IMR-90 (cell line): ENCODE results near the gene RSRC1. TPM values are rescaled to one million over a fixed set of nuclear protein-coding genes. Genes with fewer than 3 reads are reported as not detected.

ENCODE experiments used
- ATAC-seq: fragments of 200-7000 bp; cut with Tn5 transposase; 2 replicates; pipeline ENCODE4 v1.9.1; 2020; ENCODE audit warnings: low read depth, mild to moderate bottlenecking, moderate library complexity
- BruUV-seq: library from RNA; stranded (reverse); fragments of 400-500 nt; replicated peaks from 2 replicates; lab custom pipeline; 2021; lab: Mats Ljungman, UMichigan
- CTCF ChIA-PET: fragments of 300-600 bp; formaldehyde crosslinking; extraction: SDS; loops from one replicate; lab custom pipeline; 2021; ENCODE audit warnings: antibody characterized with exemption; lab: Yijun Ruan, JAX
- POLR2A ChIA-PET: fragments of 300-600 bp; sonication (Branson Sonifier 250); formaldehyde crosslinking; loops from one replicate; lab custom pipeline; 2022; ENCODE audit warnings: antibody characterized with exemption; ENCODE audit not compliant: unreplicated experiment; lab: Charles Lee
- DNase-seq: peaks from one replicate; pipeline ENCODE4 v3.0.0; 2013
- H2AFZ ChIP-seq: replicated peaks from 2 replicates; pipeline ENCODE3; 2013; ENCODE audit warnings: low read length, mild to moderate bottlenecking; ENCODE audit not compliant: poor library complexity
- H2AK5ac ChIP-seq: 2 replicates; pipeline ENCODE4 v1.6.1; 2013; ENCODE audit warnings: low read depth, low read length, inconsistent platforms
- H2AK9ac ChIP-seq: replicated peaks from 2 replicates; pipeline ENCODE3; 2013; ENCODE audit warnings: mild to moderate bottlenecking, low read depth, low read length, moderate library complexity; ENCODE audit not compliant: poor library complexity
- H2BK120ac ChIP-seq: 2 replicates; pipeline ENCODE4 v1.6.1; 2013; ENCODE audit warnings: low read depth, low read length, inconsistent platforms
- H2BK15ac ChIP-seq: 3 replicates; pipeline ENCODE4 v1.6.1; 2013; ENCODE audit warnings: low read depth, low read length, inconsistent platforms
- H2BK20ac ChIP-seq: 2 replicates; pipeline ENCODE4 v1.6.1; 2013; ENCODE audit warnings: low read depth, mild to moderate bottlenecking, inconsistent platforms, low read length, moderate library complexity
- H2BK5ac ChIP-seq: 2 replicates; pipeline ENCODE4 v1.6.1; 2013; ENCODE audit warnings: mild to moderate bottlenecking, low read depth, low read length, inconsistent platforms; ENCODE audit not compliant: poor library complexity, severe bottlenecking
- H3K14ac ChIP-seq: replicated peaks from 2 replicates; pipeline ENCODE4 v1.6.1; 2013; ENCODE audit warnings: low read depth, low read length, inconsistent platforms
- H3K18ac ChIP-seq: 2 replicates; pipeline ENCODE4 v1.6.1; 2013; ENCODE audit warnings: low read depth, low read length, control low read depth
- H3K23ac ChIP-seq: 2 replicates; pipeline ENCODE4 v1.6.1; 2013; ENCODE audit warnings: low read depth, low read length, inconsistent platforms
- H3K27ac ChIP-seq: 2 replicates; pipeline ENCODE4 v1.5.1; 2013; ENCODE audit warnings: mild to moderate bottlenecking, control low read depth, low read length; ENCODE audit not compliant: insufficient read depth
- H3K27me3 ChIP-seq: 2 replicates; pipeline ENCODE4 v1.6.1; 2013; ENCODE audit warnings: low read length; ENCODE audit not compliant: control insufficient read depth, insufficient read depth
- H3K36me3 ChIP-seq: 2 replicates; pipeline ENCODE4 v1.6.1; 2013; ENCODE audit warnings: low read length, mixed read lengths; ENCODE audit not compliant: control insufficient read depth, insufficient read depth
- H3K4ac ChIP-seq: 2 replicates; pipeline ENCODE4 v1.6.1; 2013; ENCODE audit warnings: low read depth, low read length, inconsistent platforms
- H3K4me1 ChIP-seq: 2 replicates; pipeline ENCODE4 v1.6.1; 2013; ENCODE audit warnings: low read length, mixed read lengths; ENCODE audit not compliant: control insufficient read depth, insufficient read depth
- H3K4me2 ChIP-seq: 2 replicates; pipeline ENCODE4 v1.6.1; 2013; ENCODE audit warnings: low read depth, mild to moderate bottlenecking, control low read depth, low read length, moderate library complexity
- H3K4me3 ChIP-seq: 2 replicates; pipeline ENCODE4 v1.5.1; 2013; ENCODE audit warnings: low read depth, mild to moderate bottlenecking, control low read depth, low read length, moderate library complexity; ENCODE audit not compliant: insufficient read depth
- H3K56ac ChIP-seq: 2 replicates; pipeline ENCODE4 v1.6.1; 2013; ENCODE audit warnings: low read length, inconsistent platforms; ENCODE audit not compliant: insufficient read depth; ENCODE audit errors: extremely low read depth
- H3K79me1 ChIP-seq, 2 experiments: 2 replicates each; pipeline ENCODE4 v1.6.1; 2013; ENCODE audit warnings: low read length in 2 of 2, inconsistent platforms in 1 of 2, low read depth in 1 of 2
- H3K9ac ChIP-seq: 2 replicates; pipeline ENCODE4 v1.6.1; 2013; ENCODE audit warnings: low read depth, low read length, control low read depth
- H3K9me1 ChIP-seq: 2 replicates; pipeline ENCODE4 v1.6.1; 2013; ENCODE audit warnings: low read length, inconsistent platforms; ENCODE audit not compliant: insufficient read depth
- H3K9me3 ChIP-seq: 2 replicates; pipeline ENCODE4 v1.6.1; 2013; ENCODE audit warnings: low read length; ENCODE audit not compliant: control insufficient read depth, insufficient read depth
- H4K20me1 ChIP-seq: 2 replicates; pipeline ENCODE4 v1.6.1; 2013; ENCODE audit warnings: low read length, inconsistent platforms; ENCODE audit not compliant: insufficient read depth
- H4K5ac ChIP-seq: 2 replicates; pipeline ENCODE4 v1.6.1; 2013; ENCODE audit warnings: mild to moderate bottlenecking, low read depth, low read length, control low read depth
- H4K8ac ChIP-seq, 2 experiments: 2 replicates each; pipeline ENCODE4 v1.6.1; 2013; ENCODE audit warnings: low read depth in 2 of 2, low read length in 2 of 2, control low read depth in 1 of 2, inconsistent platforms in 1 of 2
- H4K91ac ChIP-seq: 2 replicates; pipeline ENCODE4 v1.6.1; 2013; ENCODE audit warnings: low read depth, low read length, inconsistent platforms; ENCODE audit not compliant: insufficient read depth
- BHLHE40 ChIP-seq: fragments of 150-350 bp; IDR thresholded peaks from 2 replicates; pipeline ENCODE4 v1.6.1; 2016; ENCODE audit warnings: mild to moderate bottlenecking, low read depth, low read length
- CEBPB ChIP-seq: IDR thresholded peaks from 2 replicates; pipeline ENCODE4 v1.6.1; 2012; ENCODE audit warnings: low read depth, low read length, improper control_type of control experiment
- CHD1 ChIP-seq: IDR thresholded peaks from 2 replicates; pipeline ENCODE4 v1.6.1; 2012; ENCODE audit warnings: low read depth, low read length, improper control_type of control experiment
- CTCF ChIP-seq: conservative IDR thresholded peaks from 2 replicates; pipeline ENCODE4 v1.5.1; 2012; ENCODE audit warnings: mild to moderate bottlenecking, low read depth, low read length, improper control_type of control experiment
- ELK1 ChIP-seq: fragments of 150-350 bp; IDR thresholded peaks from 2 replicates; pipeline ENCODE4 v1.6.1; 2016; ENCODE audit warnings: low read depth, mild to moderate bottlenecking, low read length, moderate library complexity, borderline replicate concordance
- FOS ChIP-seq: fragments of 150-350 bp; IDR thresholded peaks from 2 replicates; pipeline ENCODE4 v1.6.1; 2016; ENCODE audit warnings: low read depth, low read length
- MAFK ChIP-seq: IDR thresholded peaks from 2 replicates; pipeline ENCODE4 v1.6.1; 2012; ENCODE audit warnings: low read depth, low read length, improper control_type of control experiment
- MAZ ChIP-seq: IDR thresholded peaks from 2 replicates; pipeline ENCODE4 v1.6.1; 2012; ENCODE audit warnings: low read depth, mild to moderate bottlenecking, low read length, improper control_type of control experiment, moderate library complexity, borderline replicate concordance
- NFE2L2 ChIP-seq: fragments of 150-350 bp; IDR thresholded peaks from 2 replicates; pipeline ENCODE4 v1.6.1; 2016; ENCODE audit warnings: low read depth, mild to moderate bottlenecking, low read length
- POLR2A ChIP-seq: IDR thresholded peaks from 2 replicates; pipeline ENCODE4 v1.6.1; 2012; ENCODE audit warnings: mild to moderate bottlenecking, low read depth, low read length
- RCOR1 ChIP-seq: IDR thresholded peaks from 2 replicates; pipeline ENCODE4 v1.6.1; 2012; ENCODE audit warnings: mild to moderate bottlenecking, low read length, improper control_type of control experiment; ENCODE audit not compliant: insufficient replicate concordance
- RFX5 ChIP-seq: IDR thresholded peaks from 2 replicates; pipeline ENCODE4 v1.8.0; 2012; ENCODE audit warnings: low read depth, mild to moderate bottlenecking, low read length, moderate library complexity
- USF2 ChIP-seq: fragments of 150-350 bp; IDR thresholded peaks from 2 replicates; pipeline ENCODE4 v1.6.1; 2017; ENCODE audit warnings: mild to moderate bottlenecking, antibody characterized with exemption, low read length, low read depth
- WGBS, 2 experiments: methylation state at CpG; one replicate each; pipeline versions ENCODE4 v1.1.5 to v1.1.7; 2013; ENCODE audit warnings: missing lambda C conversion rate in 2 of 2; ENCODE audit not compliant: insufficient read length in 1 of 2; ENCODE audit errors: extremely low coverage in 2 of 2; 5-methylcytosine and 5-hydroxymethylcytosine counted together
- dilution Hi-C: fragments of 300-500 bp; cut with HindIII; formaldehyde crosslinking; loops from one replicate; pipeline ENCODE4 v1.14.3; 2018; ENCODE audit warnings: low sequenced_read_pairs; ENCODE audit not compliant: unreplicated experiment
- in situ Hi-C: fragments of 300-500 bp; cut with MboI; formaldehyde crosslinking; loops from 3 replicates; pipeline ENCODE4 v1.14.3; 2019; ENCODE audit warnings: low sequenced_read_pairs, inconsistent platforms, mixed read lengths
- intact Hi-C: fragments of 100-400 bp; cut with micrococcal nuclease; formaldehyde crosslinking; loops from 2 replicates; pipeline ENCODE4 v1.10.0; 2022
- polyA plus RNA-seq, 3 experiments: library from polyadenylated mRNA; depleted of rRNA; stranded (reverse); fragments of >200 nt; gene quantifications; 2 replicates each; pipeline ENCODE4 v1.2.3, GENCODE V29; 2012; ENCODE audit warnings: low replicate concordance in 1 of 3
- total RNA-seq: library from RNA; depleted of rRNA; stranded (reverse); fragments of >200 nt; gene quantifications from 2 replicates; pipeline ENCODE4 v1.2.3, GENCODE V29; 2012

RSRC1 gene
- total and polyA plus RNA-seq, 2 of the 4 experiments (the other 2 are of a cell fraction) = 3.8 to 41.8 TPM

GRCh38 chr3:158540066-158540465 is 430.2 kb downstream of the RSRC1 start (continued):
- no peak for TF ChIP-seq USF2

- no peak overlapping the region for H3K4me3 ChIP-seq
- 0 out of 2 replicates have a peak, but pooled peaks cover 2% of the 10 kb centered on the region for H3K9me3 ChIP-seq
- POLR2A ChIA-PET = no interaction called here
- H2AK5ac ChIP-seq = no peak overlapping the region
- H3K27me3 ChIP-seq = no peaks in the 10 kb centered on the region
- no peak overlapping the region for H3K23ac ChIP-seq
- H4K8ac ChIP-seq = no peak overlapping the region
- H3K79me1 ChIP-seq = no peaks in the 10 kb centered on the region
- H3K9me1 ChIP-seq = no peaks in the 10 kb centered on the region
- H4K5ac ChIP-seq = no peak overlapping the region
- H3K18ac ChIP-seq = no peak overlapping the region
- H2AFZ ChIP-seq = no peak overlapping the region
- BruUV-seq = no TSS peak
- dilution Hi-C loops = no loop called here
- no peak overlapping the region for H2BK120ac ChIP-seq
- H4K91ac ChIP-seq = no peak overlapping the region
- peak overlapping the region; percentile 40; the same call in 1 of the 2 replicates for H3K27ac ChIP-seq
- no peak overlapping the region for H2BK5ac ChIP-seq
- no peak overlapping the region for H3K56ac ChIP-seq
- H2BK15ac ChIP-seq = no peak overlapping the region
- no peak overlapping the region for H3K9ac ChIP-seq
- no peak overlapping the region for H2BK20ac ChIP-seq
- peak overlapping the region; percentile 59; the same call in 1 of the 2 replicates for H3K4me2 ChIP-seq
- 0 out of 2 replicates have a peak, but pooled peaks cover 1% of the 10 kb centered on the region for H3K4me1 ChIP-seq
- H2AK9ac ChIP-seq = no peak overlapping the region
- no peaks in the 10 kb centered on the region for H4K20me1 ChIP-seq
- H3K4ac ChIP-seq = no peak overlapping the region
- H3K36me3 ChIP-seq = no peaks in the 10 kb centered on the region
- DNase-seq (peak; percentile 22), ATAC-seq (peak; percentile 46)
- no peak overlapping the region for H3K14ac ChIP-seq
- intact Hi-C loops = loop anchor here (5.0 kb wide), 1 partner anchor 94 kb away; the partner anchor contains the start of gene GFM1
- in situ Hi-C loops = no loop called here
- WGBS, 2 experiments = no CpG with 5 or more reads among the region's 4 CpGs
- CTCF ChIA-PET = interaction anchor here (0.9 kb wide), 1 partner anchor 42 kb away, joined by 6 read pairs; no protein-coding TSS in a partner anchor
- TF ChIP-seq CTCF (no peak), CHD1 (no peak), RCOR1 (no peak), USF2 (no peak), POLR2A (no peak), MAFK (no peak), BHLHE40 (no peak), RFX5 (no peak), NFE2L2 (no peak), ELK1 (no peak), FOS (no peak), MAZ (no peak), CEBPB (no peak)
Observed at GRCh38 chr3:158548691-158549090, 438.8 kb downstream of the RSRC1 start.
